Measurements from ENCODE around the gene FNDC7.
"Not testable (repeated sequence)": the region's sequence is repeated elsewhere in the genome, so short reads cannot be mapped to it uniquely, and the experiment has no call there.

Gene FNDC7

GRCh38 chr1:108712606-108713150 is at the start of gene FNDC7:
Gene FNDC7, plus strand, starts transcription at chr1:108712908. Its CDS starts 26 bp downstream, at chr1:108712934.
- DNase-seq = no peak

GRCh38 chr1:108663074-108663473 is 49.6 kb upstream of the FNDC7 start:
- no peak for DNase-seq

GRCh38 chr1:108664481-108664880 is 48.2 kb upstream of the FNDC7 start:
- no peak for DNase-seq

- DNase-seq = no peak
Measured at GRCh38 chr1:108665067-108665466, 47.6 kb upstream of the FNDC7 start.

GRCh38 chr1:108665771-108666170 is 46.9 kb upstream of the FNDC7 start:
- DNase-seq = no peak

GRCh38 chr1:108667422-108667821 is 45.3 kb upstream of the FNDC7 start:
- not testable (repeated sequence) for DNase-seq

- DNase-seq = no peak
Measured at GRCh38 chr1:108668777-108669176, 43.9 kb upstream of the FNDC7 start.

- DNase-seq = no peak
Measured at GRCh38 chr1:108669679-108670078, 43.0 kb upstream of the FNDC7 start.

- no peak for DNase-seq
Measured at GRCh38 chr1:108670131-108670773, 42.5 kb upstream of the FNDC7 start.

- DNase-seq = no peak
Measured at GRCh38 chr1:108671143-108671542, 41.6 kb upstream of the FNDC7 start.

- DNase-seq = no peak
Measured at GRCh38 chr1:108678706-108679105, 34.0 kb upstream of the FNDC7 start.

- no peak for DNase-seq
Measured at GRCh38 chr1:108679586-108680213, 33.0 kb upstream of the FNDC7 start.

GRCh38 chr1:108681701-108682100 is 31.0 kb upstream of the FNDC7 start:
- not testable (repeated sequence) for DNase-seq

GRCh38 chr1:108685529-108685928 is 27.2 kb upstream of the FNDC7 start:
- DNase-seq = no peak

- DNase-seq = no peak
Measured at GRCh38 chr1:108686614-108687313, 25.9 kb upstream of the FNDC7 start.

GRCh38 chr1:108691128-108691941 is 21.4 kb upstream of the FNDC7 start:
- no peak for DNase-seq

GRCh38 chr1:108691942-108692723 is 20.6 kb upstream of the FNDC7 start, which contains the start of gene PRPF38B:
Gene PRPF38B, plus strand, starts transcription at chr1:108692310. Its CDS starts 282 bp downstream, at chr1:108692592.
- peak; percentile 96 for DNase-seq

GRCh38 chr1:108692724-108693655 is 19.7 kb upstream of the FNDC7 start:
- DNase-seq = peak; percentile 73

GRCh38 chr1:108695535-108695934 is 17.2 kb upstream of the FNDC7 start:
- DNase-seq = no peak
